HEK293 (cell line): Measurements from ENCODE around the gene PARD3.

Source experiments
- CTCF ChIA-PET: fragments of 350-600 bp; formaldehyde crosslinking; extraction: SDS; loops from one replicate; lab custom pipeline; 2021; ENCODE audit warnings: antibody characterized with exemption; lab: Yijun Ruan, JAX
- POLR2A ChIA-PET: fragments of 300-600 bp; formaldehyde crosslinking; extraction: SDS; loops from one replicate; lab custom pipeline; 2020; ENCODE audit warnings: antibody characterized with exemption, inconsistent platforms; lab: Yijun Ruan, JAX
- H3K27ac ChIP-seq: fragments of 200-500 bp; sonication (Bioruptor generic); 2 replicates; pipeline ENCODE4 v1.5.1; 2014; ENCODE audit warnings: low read depth, low read length, control low read depth, inconsistent platforms; ENCODE audit errors: extremely low read depth
- H3K36me3 ChIP-seq, 2 experiments: fragments of 200-500 bp in 1 of 2; sonication (Bioruptor generic) in 1 of 2; 1 replicate in 1 of 2; 2 replicates in 1 of 2; pipeline ENCODE4 v1.5.1; 2014 to 2017; ENCODE audit warnings: inconsistent platforms in 2 of 2, low read length in 2 of 2; ENCODE audit not compliant: control insufficient read depth in 2 of 2, insufficient read depth in 1 of 2
- H3K4me1 ChIP-seq: fragments of 200-500 bp; sonication (Bioruptor generic); 2 replicates; pipeline ENCODE4 v1.5.1; 2014; ENCODE audit warnings: mild to moderate bottlenecking, low read length, inconsistent platforms; ENCODE audit not compliant: control insufficient read depth, insufficient read depth
- H3K4me3 ChIP-seq: 2 replicates; pipeline ENCODE4 v1.5.1; 2011; ENCODE audit warnings: low read depth, mild to moderate bottlenecking, control low read depth, low read length, moderate library complexity
- H3K9me3 ChIP-seq: fragments of 200-500 bp; sonication (Bioruptor generic); 2 replicates; pipeline ENCODE4 v1.5.1; 2014; ENCODE audit warnings: low read depth, low read length, inconsistent platforms; ENCODE audit not compliant: control insufficient read depth, insufficient read depth
- KLF8 ChIP-seq: fragments of 450-650 bp; formaldehyde crosslinking; IDR thresholded peaks from 2 replicates; pipeline ENCODE4 v1.5.1; 2016; ENCODE audit warnings: missing biosample characterization, missing genetic modification characterization
- KLF9 ChIP-seq: fragments of 450-650 bp; formaldehyde crosslinking; IDR thresholded peaks from 2 replicates; pipeline ENCODE4 v1.5.1; 2016; ENCODE audit warnings: missing biosample characterization, missing genetic modification characterization, low read depth
- PBX3 ChIP-seq: sonication (generic); formaldehyde crosslinking; IDR thresholded peaks from 2 replicates; pipeline ENCODE4 v1.8.1; 2022; ENCODE audit warnings: mild to moderate bottlenecking, moderate library complexity, missing genetic modification reagents
- REPIN1 ChIP-seq: fragments of 450-650 bp; formaldehyde crosslinking; IDR thresholded peaks from 2 replicates; pipeline ENCODE4 v1.5.1; 2017; ENCODE audit warnings: missing biosample characterization, missing genetic modification characterization, low read depth
- YY2 ChIP-seq: fragments of 450-650 bp; formaldehyde crosslinking; IDR thresholded peaks from 2 replicates; pipeline ENCODE4 v1.5.1; 2016; ENCODE audit warnings: missing biosample characterization, missing genetic modification characterization
- ZBTB10 ChIP-seq: fragments of 450-650 bp; formaldehyde crosslinking; IDR thresholded peaks from 2 replicates; pipeline ENCODE4 v1.5.1; 2016; ENCODE audit warnings: missing biosample characterization, missing genetic modification characterization
- ZBTB26 ChIP-seq: fragments of 450-650 bp; formaldehyde crosslinking; optimal IDR thresholded peaks from 2 replicates; pipeline ENCODE3; 2016; ENCODE audit warnings: missing biosample characterization, mild to moderate bottlenecking, missing genetic modification characterization
- ZFP37 ChIP-seq: fragments of 450-650 bp; formaldehyde crosslinking; IDR thresholded peaks from 2 replicates; pipeline ENCODE4 v1.5.1; 2016; ENCODE audit warnings: missing biosample characterization, missing genetic modification characterization
- ZNF202 ChIP-seq: fragments of 450-650 bp; formaldehyde crosslinking; IDR thresholded peaks from 2 replicates; pipeline ENCODE4 v1.5.1; 2016; ENCODE audit warnings: missing biosample characterization, missing genetic modification characterization, borderline replicate concordance
- ZNF221 ChIP-seq: fragments of 450-650 bp; formaldehyde crosslinking; IDR thresholded peaks from 2 replicates; pipeline ENCODE4 v1.5.1; 2017; ENCODE audit warnings: missing biosample characterization, missing genetic modification characterization, borderline replicate concordance
- ZNF248 ChIP-seq: fragments of 450-650 bp; formaldehyde crosslinking; IDR thresholded peaks from 2 replicates; pipeline ENCODE4 v1.5.1; 2017; ENCODE audit warnings: missing biosample characterization, missing genetic modification characterization
- ZNF292 ChIP-seq: fragments of 450-650 bp; formaldehyde crosslinking; IDR thresholded peaks from 2 replicates; pipeline ENCODE4 v1.5.1; 2016; ENCODE audit warnings: low read depth, missing biosample characterization, missing genetic modification characterization, borderline replicate concordance
- ZNF350 ChIP-seq: fragments of 450-650 bp; formaldehyde crosslinking; IDR thresholded peaks from 2 replicates; pipeline ENCODE4 v1.5.0; 2017; ENCODE audit warnings: missing biosample characterization, mild to moderate bottlenecking, missing genetic modification characterization
- ZNF426 ChIP-seq: fragments of 450-650 bp; formaldehyde crosslinking; IDR thresholded peaks from 2 replicates; pipeline ENCODE4 v1.5.1; 2017; ENCODE audit warnings: missing biosample characterization, missing genetic modification characterization, mild to moderate bottlenecking, inconsistent platforms, moderate library complexity
- ZNF449 ChIP-seq: fragments of 450-650 bp; formaldehyde crosslinking; IDR thresholded peaks from 2 replicates; pipeline ENCODE4 v1.5.1; 2017; ENCODE audit warnings: missing biosample characterization, mild to moderate bottlenecking, missing genetic modification characterization, moderate library complexity
- ZNF473 ChIP-seq: fragments of 450-650 bp; formaldehyde crosslinking; IDR thresholded peaks from 2 replicates; pipeline ENCODE4 v1.5.1; 2017; ENCODE audit warnings: missing biosample characterization, missing genetic modification characterization
- ZNF488 ChIP-seq: fragments of 450-650 bp; formaldehyde crosslinking; IDR thresholded peaks from 2 replicates; pipeline ENCODE4 v1.5.1; 2016; ENCODE audit warnings: missing biosample characterization, missing genetic modification characterization
- ZNF560 ChIP-seq: fragments of 450-650 bp; formaldehyde crosslinking; IDR thresholded peaks from 2 replicates; pipeline ENCODE4 v1.5.1; 2017; ENCODE audit warnings: missing biosample characterization, missing genetic modification characterization, borderline replicate concordance
- ZNF600 ChIP-seq: fragments of 450-650 bp; formaldehyde crosslinking; IDR thresholded peaks from 2 replicates; pipeline ENCODE4 v1.5.1; 2016; ENCODE audit warnings: missing biosample characterization, missing genetic modification characterization
- ZNF692 ChIP-seq: fragments of 450-650 bp; formaldehyde crosslinking; IDR thresholded peaks from 2 replicates; pipeline ENCODE4 v1.5.1; 2016; ENCODE audit warnings: missing biosample characterization, missing genetic modification characterization
- ZSCAN16 ChIP-seq: fragments of 450-650 bp; formaldehyde crosslinking; IDR thresholded peaks from 2 replicates; pipeline ENCODE4 v1.5.1; 2016; ENCODE audit warnings: missing biosample characterization, missing genetic modification characterization

Gene PARD3

GRCh38 chr10:34147641-34148304, 667.3 kb downstream of the PARD3 start:
- no peak overlapping the region for H3K4me3 ChIP-seq
- H3K36me3 ChIP-seq = no peaks in the 10 kb centered on the region
- H3K4me1 ChIP-seq = no peaks in the 10 kb centered on the region
- TF ChIP-seq ZBTB26 (tag by site-specific recombination) (no peak), ZNF600 (tag by site-specific recombination) (no peak), ZFP37 (no peak)
- TF ChIP-seq, all 188 proteins: peak for 0
- no peak overlapping the region for H3K27ac ChIP-seq
- H3K9me3 ChIP-seq = no peaks in the 10 kb centered on the region
- CTCF ChIA-PET = interaction anchor here (0.7 to 0.9 kb wide), 2 partner anchors 17 to 36 kb away, joined by 3 to 6 read pairs; no protein-coding TSS in a partner anchor
- POLR2A ChIA-PET = interaction anchor here (0.7 kb wide), 1 partner anchor 16 kb away, joined by 3 read pairs; no protein-coding TSS in a partner anchor

- H3K9me3 ChIP-seq = no peaks in the 10 kb centered on the region
- no peaks in the 10 kb centered on the region for H3K36me3 ChIP-seq
- H3K4me1 ChIP-seq = no peaks in the 10 kb centered on the region
- H3K27ac ChIP-seq = no peak overlapping the region
- ChIA-PET POLR2A (no interaction called here), CTCF (interaction anchor here (0.5 kb wide), 1 partner anchor 56 kb away, joined by 3 read pairs; no protein-coding TSS in a partner anchor)
- H3K4me3 ChIP-seq = no peak overlapping the region
- TF ChIP-seq ZNF202 = no peak
- no peak for TF ChIP-seq ZNF221 (tag by site-specific recombination)
- no peak for TF ChIP-seq ZNF248 (tag by site-specific recombination)
- TF ChIP-seq REPIN1 (tag by site-specific recombination) = no peak
- no peak for TF ChIP-seq ZSCAN16 (tag by site-specific recombination)
- TF ChIP-seq ZNF426 (tag by site-specific recombination) = no peak
- no peak for TF ChIP-seq PBX3 (CRISPR knock-in tag)
- no peak for TF ChIP-seq ZNF560
- no peak for TF ChIP-seq KLF8 (tag by site-specific recombination)
- TF ChIP-seq ZBTB10 (tag by site-specific recombination) = no peak
- TF ChIP-seq ZNF692 = no peak
- TF ChIP-seq YY2 (tag by site-specific recombination) = no peak
- no peak for TF ChIP-seq ZNF292 (tag by site-specific recombination)
- TF ChIP-seq ZNF473 (tag by site-specific recombination) = no peak
- no peak for TF ChIP-seq KLF9 (tag by site-specific recombination)
- no peak for TF ChIP-seq ZNF350 (tag by site-specific recombination)
- TF ChIP-seq ZNF488 (tag by site-specific recombination) = no peak
- no peak for TF ChIP-seq ZNF449 (tag by site-specific recombination)
Observed at GRCh38 chr10:34145715-34146114, 669.4 kb downstream of the PARD3 start.
